ENCODE results near the gene IFNK. TPM values are rescaled to one million over a fixed set of nuclear protein-coding genes. Genes with fewer than 3 reads are reported as not detected.

IFNK gene
- total RNA-seq, 1 experiment from 2014 or later: not detected

- ChIA-PET POLR2A (no interaction called here), RAD21 (ENCODE audit: low non-redundant PET in 1 of 2, low total read pairs in 2 of 2, uncharacterized antibody in 2 of 2, unreplicated experiment in 2 of 2) (no interaction called here), CTCF (interaction anchor here (1.9 kb wide), 1 partner anchor 204 kb away, joined by 7 read pairs; no protein-coding TSS in a partner anchor)
- Histone ChIP-seq H3K9me2 (ENCODE audit: insufficient read depth) (no peaks in the 10 kb centered on the region), H3K9ac (ENCODE audit: low read length) (no peak overlapping the region), H3K27ac (ENCODE audit: low read depth, low read length) (no peak overlapping the region), H3K9me3 (ENCODE audit: control insufficient read depth in 1 of 2, insufficient read depth in 1 of 2, low read depth in 1 of 2, low read length in 2 of 2) (no peaks in the 10 kb centered on the region), H4K20me1 (ENCODE audit: insufficient read depth) (no peaks in the 10 kb centered on the region), H3K79me2 (ENCODE audit: insufficient read depth, low read length) (no peaks in the 10 kb centered on the region), H3K36me3 (ENCODE audit: control insufficient read depth in 1 of 2, insufficient read depth in 2 of 2, low read length in 2 of 2) (no peaks in the 10 kb centered on the region; a peak in 1 of 4 replicates), H3K4me3 (replicated peaks in 1 of 2; ENCODE audit: low read depth in 1 of 2, low read length in 2 of 2) (no peak overlapping the region), H2AFZ (ENCODE audit: low read depth, low read length, poor library complexity, severe bottlenecking) (no peak overlapping the region), H3K4me2 (ENCODE audit: low read length) (no peak overlapping the region), H3K4me1 (ENCODE audit: control insufficient read depth in 1 of 2, insufficient read depth in 2 of 2, low read length in 2 of 2) (no peaks in the 10 kb centered on the region), H3K27me3 (ENCODE audit: insufficient read depth, low read length) (no peaks in the 10 kb centered on the region)
- ATAC-seq: no peak
- intact Hi-C loops (cut with micrococcal nuclease): no loop called here
- DNase-seq (ENCODE audit: low read depth, low spot score): no peak
- TF ChIP-seq POLR2AphosphoS5 (IDR thresholded peaks at IDR 0.05; ENCODE audit: low read depth, low read length) (no peak), ZNF274 (IDR thresholded peaks at IDR 0.05; ENCODE audit: low read depth, low read length) (no peak), TCF7L2 (IDR thresholded peaks at IDR 0.05; ENCODE audit: borderline replicate concordance, extremely low read depth, insufficient read depth, insufficient read length) (no peak), YY1 (IDR thresholded peaks at IDR 0.05; ENCODE audit: extremely low read depth, insufficient replicate concordance, low read depth, low read length) (no peak), POLR2A (IDR thresholded peaks at IDR 0.05; ENCODE audit: borderline replicate concordance, extremely low read depth, insufficient read depth, insufficient read length) (no peak), CTCF (IDR thresholded peaks at IDR 0.05 in 2 of 3, conservative IDR thresholded peaks at IDR 0.05 in 1 of 3; ENCODE audit: borderline replicate concordance in 1 of 3, insufficient read depth in 1 of 3, low read depth in 2 of 3, low read length in 2 of 3) (no peak)
- BruUV-seq (replicated peaks): no TSS peak
Measured at GRCh38 chr9:27537027-27537435, 12.9 kb downstream of the IFNK start.

GRCh38 chr9:27537756-27538155 lies 13.7 kb downstream of the IFNK start:
- no peak for DNase-seq (ENCODE audit: low read depth, low spot score)
- TF ChIP-seq FOSL1 (IDR thresholded peaks at IDR 0.05; ENCODE audit: low read depth) (no peak), YY1 (IDR thresholded peaks at IDR 0.05; ENCODE audit: extremely low read depth, insufficient replicate concordance, low read depth, low read length) (no peak), REST (IDR thresholded peaks at IDR 0.05; ENCODE audit: low read depth) (no peak), POLR2A (IDR thresholded peaks at IDR 0.05; ENCODE audit: borderline replicate concordance, extremely low read depth, insufficient read depth, insufficient read length) (no peak), ZBTB33 (IDR thresholded peaks at IDR 0.05; ENCODE audit: extremely low read depth, insufficient replicate concordance, low read length) (no peak)
- Histone ChIP-seq H4K20me1 (ENCODE audit: insufficient read depth) (no peaks in the 10 kb centered on the region), H3K9me2 (ENCODE audit: insufficient read depth) (no peaks in the 10 kb centered on the region), H3K27ac (ENCODE audit: low read depth, low read length) (no peak overlapping the region), H3K9me3 (ENCODE audit: control insufficient read depth in 1 of 2, insufficient read depth in 1 of 2, low read depth in 1 of 2, low read length in 2 of 2) (no peaks in the 10 kb centered on the region), H3K9ac (ENCODE audit: low read length) (no peak overlapping the region), H3K36me3 (ENCODE audit: control insufficient read depth in 1 of 2, insufficient read depth in 2 of 2, low read length in 2 of 2) (no peaks in the 10 kb centered on the region; a peak in 1 of 4 replicates), H2AFZ (ENCODE audit: low read depth, low read length, poor library complexity, severe bottlenecking) (no peak overlapping the region), H3K79me2 (ENCODE audit: insufficient read depth, low read length) (no peaks in the 10 kb centered on the region), H3K4me1 (ENCODE audit: control insufficient read depth in 1 of 2, insufficient read depth in 2 of 2, low read length in 2 of 2) (no peaks in the 10 kb centered on the region), H3K4me2 (ENCODE audit: low read length) (no peak overlapping the region), H3K27me3 (ENCODE audit: insufficient read depth, low read length) (no peaks in the 10 kb centered on the region), H3K4me3 (replicated peaks in 1 of 2; ENCODE audit: low read depth in 1 of 2, low read length in 2 of 2) (no peak overlapping the region)
- ChIA-PET POLR2A (no interaction called here), CTCF (interaction anchor here (1.3 to 1.9 kb wide), 2 partner anchors 204 to 205 kb away, joined by 3 to 7 read pairs; no protein-coding TSS in a partner anchor), RAD21 (ENCODE audit: low non-redundant PET in 1 of 2, low total read pairs in 2 of 2, uncharacterized antibody in 2 of 2, unreplicated experiment in 2 of 2) (no interaction called here)
- no TSS peak for BruUV-seq (replicated peaks)
- no peak for ATAC-seq
- intact Hi-C loops (cut with micrococcal nuclease): no loop called here
